K562 (cell line): Measurements from ENCODE around the gene GNAQ.

ENCODE experiments used
- ELF1 ChIP-seq: fragments of 200-800 bp; sonication (Bioruptor generic); IDR thresholded peaks from 2 replicates; pipeline ENCODE4 v1.6.1; 2016; ENCODE audit warnings: missing genetic modification characterization, missing compliant biosample characterization
- EP300 ChIP-seq: IDR thresholded peaks from 2 replicates; pipeline ENCODE4 v1.6.1; 2012; ENCODE audit warnings: low read length, improper control_type of control experiment
- EZH2 ChIP-seq: IDR thresholded peaks from 2 replicates; pipeline ENCODE4 v1.6.1; 2012; ENCODE audit warnings: low read depth, mild to moderate bottlenecking, inconsistent platforms, low read length, borderline replicate concordance
- POLR2A ChIP-seq: fragments of 450-650 bp; conservative IDR thresholded peaks from 2 replicates; pipeline ENCODE4 v1.6.1; 2016
- TAF1 ChIP-seq: IDR thresholded peaks from 2 replicates; pipeline ENCODE4 v1.6.1; 2011; ENCODE audit warnings: mild to moderate bottlenecking, low read length, moderate library complexity; ENCODE audit not compliant: insufficient read depth, control insufficient read depth, severe bottlenecking; ENCODE audit errors: extremely low read depth
- ZBTB11 ChIP-seq, 3 experiments: fragments of 200-800 bp in 1 of 3; fragments of 250-450 bp in 1 of 3; fragments of 450-650 bp in 1 of 3; sonication (Bioruptor Pico) in 1 of 3; sonication (Bioruptor generic) in 1 of 3; formaldehyde crosslinking in 1 of 3; IDR thresholded peaks; 2 replicates each; pipeline versions ENCODE4 v1.6.1 to v1.8.0; 2016 to 2022; ENCODE audit warnings: mild to moderate bottlenecking in 2 of 3, missing genetic modification characterization in 2 of 3, missing compliant biosample characterization in 1 of 3, moderate library complexity in 1 of 3
- ZBTB49 ChIP-seq: sonication (generic); formaldehyde crosslinking; IDR thresholded peaks from 2 replicates; pipeline ENCODE4 v1.8.0; 2022; ENCODE audit warnings: missing genetic modification reagents, mild to moderate bottlenecking, borderline replicate concordance
- ZEB2 ChIP-seq: fragments of 450-650 bp; IDR thresholded peaks from 2 replicates; pipeline ENCODE4 v1.6.1; 2016
- ZNF133 ChIP-seq: fragments of 250-450 bp; sonication (Bioruptor Pico); IDR thresholded peaks from 2 replicates; pipeline ENCODE4 v1.4.0; 2020; ENCODE audit warnings: mild to moderate bottlenecking
- ZNF175 ChIP-seq: fragments of 200-800 bp; sonication (Bioruptor generic); IDR thresholded peaks from 2 replicates; pipeline ENCODE4 v1.6.1; 2016; ENCODE audit warnings: low read depth, mild to moderate bottlenecking, missing genetic modification characterization, missing compliant biosample characterization
- ZNF24 ChIP-seq: fragments of 450-650 bp; IDR thresholded peaks from 2 replicates; pipeline ENCODE4 v1.6.1; 2016

GRCh38 chr9:77968506-77968905 lies 63.1 kb downstream of the GNAQ start:
- TF ChIP-seq ELF1 (tag): no peak
- no peak for TF ChIP-seq POLR2A
- TF ChIP-seq TAF1: no peak
- no peak for TF ChIP-seq ZBTB11 (CRISPR knock-in tag; IDR thresholded peaks at IDR 0.05)
- TF ChIP-seq ZNF175: no peak
- no peak for TF ChIP-seq ZEB2
- no peak for TF ChIP-seq ZBTB49 (CRISPR knock-in tag)
- no peak for TF ChIP-seq EP300
- TF ChIP-seq ZNF133 (CRISPR knock-in tag): no peak
- TF ChIP-seq EZH2: no peak
- no peak for TF ChIP-seq ZNF24
